Muscle of leg (tissue), 11 donors: Measurements from ENCODE around the gene SLC45A3. TPM values are rescaled to one million over a fixed set of nuclear protein-coding genes. Genes with fewer than 3 reads are reported as not detected.

ENCODE experiments used
- DNase-seq: peaks from one replicate; pipeline ENCODE4 v3.0.0; 2013
- H3K27ac ChIP-seq: one replicate; pipeline ENCODE4 v1.5.1; 2013; ENCODE audit warnings: mild to moderate bottlenecking, low read length, control low read depth
- H3K27me3 ChIP-seq: one replicate; pipeline ENCODE4 v1.6.1; 2013; ENCODE audit warnings: low read length; ENCODE audit not compliant: control insufficient read depth, insufficient read depth
- H3K36me3 ChIP-seq: one replicate; pipeline ENCODE4 v1.6.1; 2013; ENCODE audit warnings: low read length; ENCODE audit not compliant: control insufficient read depth, insufficient read depth
- H3K4me1 ChIP-seq: one replicate; pipeline ENCODE4 v1.6.1; 2013; ENCODE audit warnings: low read length; ENCODE audit not compliant: control insufficient read depth, insufficient read depth
- H3K4me3 ChIP-seq: one replicate; pipeline ENCODE4 v1.5.1; 2013; ENCODE audit warnings: low read length, control low read depth
- H3K9me3 ChIP-seq: replicated peaks from 2 replicates; pipeline ENCODE4 v1.6.1; 2013; ENCODE audit warnings: low read depth, low read length; ENCODE audit not compliant: control insufficient read depth
- WGBS: methylation state at CpG from one replicate; pipeline ENCODE4 v1.1.5; 2013; ENCODE audit warnings: missing lambda C conversion rate; ENCODE audit not compliant: insufficient coverage; 5-methylcytosine and 5-hydroxymethylcytosine counted together
- polyA plus RNA-seq, 8 donors: library from polyadenylated mRNA; unstranded; fragments of 120-200 nt; gene quantifications; one replicate each; pipeline versions ENCODE4 v1.2.1 to v1.2.3, GENCODE V29; 2013; ENCODE audit warnings: inconsistent platforms in 1 of 8, low replicate concordance in 1 of 8; ENCODE audit not compliant: insufficient read length in 8 of 8, insufficient read depth in 1 of 8
- total RNA-seq: library from RNA; stranded (reverse); fragments of 120-200 nt; gene quantifications from one replicate; pipeline ENCODE4 v1.2.4, GENCODE V29; 2013

The SLC45A3 gene
- total and polyA plus RNA-seq, 9 donors = 2.0 to 3.8 (median 2.6) TPM

- H3K4me1 ChIP-seq = peaks cover 41% of the 10 kb centered on the region
Measured at GRCh38 chr1:205669341-205670149, 10.8 kb downstream of the SLC45A3 start.

GRCh38 chr1:205668951-205669340 lies 11.4 kb downstream of the SLC45A3 start:
- Histone ChIP-seq H3K36me3 (no peaks in the 10 kb centered on the region), H3K9me3 (no peaks in the 10 kb centered on the region), H3K4me1 (peaks cover 46% of the 10 kb centered on the region), H3K27me3 (peaks cover 12% of the 10 kb centered on the region), H3K27ac (no peak overlapping the region), H3K4me3 (no peak overlapping the region)
- no CpG with 5 or more reads among the region's 5 CpGs for WGBS
- no peak for DNase-seq

More at GRCh38 chr1:205669341-205670149, 10.8 kb downstream of the SLC45A3 start:
- no peaks in the 10 kb centered on the region for H3K36me3 ChIP-seq
- H3K9me3 ChIP-seq = no peaks in the 10 kb centered on the region
- no peak overlapping the region for H3K4me3 ChIP-seq
- H3K27ac ChIP-seq = no peak overlapping the region
- whole genome bisulfite sequencing = 45% methylated on average over 10 of the region's 20 CpGs
- H3K27me3 ChIP-seq = peaks cover 12% of the 10 kb centered on the region
- no peak for DNase-seq

- Histone ChIP-seq H3K36me3 (no peaks in the 10 kb centered on the region), H3K9me3 (no peaks in the 10 kb centered on the region), H3K4me1 (peaks cover 47% of the 10 kb centered on the region), H3K27me3 (peaks cover 10% of the 10 kb centered on the region), H3K27ac (no peak overlapping the region), H3K4me3 (no peak overlapping the region)
- DNase-seq = no peak
- 77% methylated on average over 9 of the region's 11 CpGs for WGBS
Measured at GRCh38 chr1:205667909-205668643, 12.2 kb downstream of the SLC45A3 start.

- 93% methylated on average over 3 of the region's 6 CpGs for WGBS
- no peaks in the 10 kb centered on the region for H3K9me3 ChIP-seq
Measured at GRCh38 chr1:205666372-205667166, 13.7 kb downstream of the SLC45A3 start.

GRCh38 chr1:205665201-205666045 lies 14.9 kb downstream of the SLC45A3 start:
- Histone ChIP-seq H3K4me3 (no peak overlapping the region), H3K27me3 (peaks cover 12% of the 10 kb centered on the region), H3K36me3 (no peaks in the 10 kb centered on the region), H3K4me1 (peaks cover 54% of the 10 kb centered on the region), H3K9me3 (no peaks in the 10 kb centered on the region), H3K27ac (no peak overlapping the region)
- no peak for DNase-seq
- WGBS = 71% methylated on average over 5 of the region's 9 CpGs

More at GRCh38 chr1:205666372-205667166, 13.7 kb downstream of the SLC45A3 start:
- Histone ChIP-seq H3K4me1 (peaks cover 57% of the 10 kb centered on the region), H3K4me3 (no peak overlapping the region), H3K36me3 (no peaks in the 10 kb centered on the region), H3K27ac (no peak overlapping the region), H3K27me3 (peaks cover 10% of the 10 kb centered on the region)
- no peak for DNase-seq

GRCh38 chr1:205664399-205665017 lies 15.8 kb downstream of the SLC45A3 start:
- H3K4me1 ChIP-seq = peaks cover 51% of the 10 kb centered on the region

GRCh38 chr1:205663286-205663936 lies 16.9 kb downstream of the SLC45A3 start:
- peaks cover 6% of the 10 kb centered on the region for H3K27me3 ChIP-seq
- H3K27ac ChIP-seq = no peak overlapping the region
- 90% methylated on average over 16 of the region's 18 CpGs for WGBS
- no peak overlapping the region for H3K4me3 ChIP-seq
- no peak for DNase-seq
- H3K36me3 ChIP-seq = no peaks in the 10 kb centered on the region
- H3K4me1 ChIP-seq = peaks cover 50% of the 10 kb centered on the region
- H3K9me3 ChIP-seq = no peaks in the 10 kb centered on the region

More at GRCh38 chr1:205664399-205665017, 15.8 kb downstream of the SLC45A3 start:
- Histone ChIP-seq H3K4me3 (no peak overlapping the region), H3K36me3 (no peaks in the 10 kb centered on the region), H3K27me3 (peaks cover 9% of the 10 kb centered on the region), H3K27ac (no peak overlapping the region), H3K9me3 (no peaks in the 10 kb centered on the region)
- DNase-seq = no peak
- 71% methylated on average over 16 of the region's 19 CpGs for WGBS

- H3K36me3 ChIP-seq = no peaks in the 10 kb centered on the region
- WGBS = 90% methylated on average over 24 of the region's 24 CpGs
- peaks cover 45% of the 10 kb centered on the region for H3K4me1 ChIP-seq
- H3K27me3 ChIP-seq = peaks cover 4% of the 10 kb centered on the region
- H3K27ac ChIP-seq = no peak overlapping the region
- no peak overlapping the region for H3K4me3 ChIP-seq
- no peak for DNase-seq
- H3K9me3 ChIP-seq = no peaks in the 10 kb centered on the region
Measured at GRCh38 chr1:205662791-205663190, 17.5 kb downstream of the SLC45A3 start.
